Limb (tissue), 2 donors: ENCODE measurements around the gene CNFN.
"Not testable (repeated sequence)": the region's sequence is repeated elsewhere in the genome, so short reads cannot be mapped to it uniquely, and the experiment has no call there.

Source experiments
- DNase-seq, 2 donors: peaks; one replicate each; pipeline ENCODE4 v3.0.0-alpha.2; 2016; ENCODE audit errors: extremely low spot score in 2 of 2

The CNFN gene

GRCh38 chr19:42351079-42351735 lies 38.9 kb downstream of the CNFN start:
- no peak for DNase-seq

GRCh38 chr19:42350417-42350816 lies 39.7 kb downstream of the CNFN start:
- DNase-seq = no peak

DNA sequence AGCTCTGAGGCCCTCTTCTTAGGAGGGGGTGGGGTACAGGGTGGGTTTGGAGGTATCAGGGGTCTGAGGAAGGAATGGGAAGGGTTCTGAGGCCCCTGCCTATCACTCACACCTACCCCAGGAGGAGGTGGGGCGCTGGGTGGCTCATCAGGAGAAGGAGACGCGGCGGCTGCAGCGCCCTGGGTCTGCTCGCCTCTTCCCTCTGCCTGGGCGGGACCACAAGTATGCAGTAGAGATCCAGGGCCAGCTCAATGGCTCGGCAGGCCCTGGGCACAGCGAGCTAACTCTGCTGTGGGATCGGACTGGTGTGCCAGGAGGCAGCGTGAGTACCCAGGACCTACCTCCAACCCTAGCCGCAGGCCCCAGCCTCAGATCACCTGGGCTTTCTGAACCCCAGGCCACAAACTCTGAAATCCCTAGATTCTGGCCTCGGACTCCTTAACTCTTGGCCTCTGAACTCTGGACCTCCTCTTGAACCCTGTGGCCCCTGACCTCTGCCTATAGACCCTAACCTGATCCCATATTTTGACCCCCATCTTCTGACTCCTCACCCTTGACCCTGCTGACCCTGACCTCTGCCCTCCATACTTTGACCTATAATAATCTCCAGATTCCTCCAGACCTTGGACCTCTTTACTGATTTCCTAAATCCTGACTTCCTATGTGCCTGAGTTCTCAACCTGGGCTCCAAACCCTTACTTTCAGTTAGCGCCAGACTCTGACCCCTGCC lies 40.6 kb downstream of the CNFN start:
- DNase-seq = no peak

GRCh38 chr19:42348211-42348610 lies 41.9 kb downstream of the CNFN start:
- no peak for DNase-seq

GRCh38 chr19:42345191-42345812 lies 44.8 kb downstream of the CNFN start:
- DNase-seq = no peak

- no peak for DNase-seq
Observed at GRCh38 chr19:42344336-42344893, 45.7 kb downstream of the CNFN start.

DNA sequence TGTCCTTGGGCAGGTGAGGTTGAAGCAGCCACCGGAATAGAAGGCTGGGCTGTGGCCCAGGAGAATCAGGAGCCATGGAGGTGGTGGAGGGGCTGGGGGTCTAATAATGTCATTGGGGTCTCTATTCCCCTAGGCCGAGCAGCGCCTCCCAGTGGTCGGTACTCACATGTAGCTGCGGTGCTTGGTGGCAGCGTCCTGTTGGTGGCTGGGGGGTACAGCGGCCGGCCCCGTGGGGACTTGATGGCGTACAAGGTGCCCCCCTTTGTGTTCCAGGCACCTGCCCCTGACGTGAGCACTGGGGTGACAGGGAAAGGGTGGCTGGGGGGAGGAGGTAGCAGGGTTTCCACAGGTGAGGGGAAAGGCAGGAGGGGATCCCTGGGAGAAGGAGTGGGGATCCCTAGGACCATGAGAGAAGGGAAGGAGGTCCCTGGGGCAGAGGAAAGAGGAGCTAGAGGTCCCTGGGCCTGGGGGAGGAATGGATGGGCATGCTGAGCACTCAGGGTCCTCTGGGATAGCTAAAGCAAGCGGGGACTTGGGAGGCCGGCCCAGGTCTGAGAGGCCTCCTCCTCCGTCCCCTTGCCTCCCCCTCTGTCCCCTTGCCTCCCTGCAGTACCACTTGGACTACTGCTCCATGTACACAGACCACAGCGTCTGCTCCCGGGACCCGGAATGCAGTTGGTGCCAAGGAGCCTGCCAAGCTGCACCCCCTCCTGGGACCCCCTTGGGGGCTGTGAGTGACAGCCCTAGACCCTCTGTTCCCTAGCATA lies 46.6 kb downstream of the CNFN start:
- no peak for DNase-seq

DNA sequence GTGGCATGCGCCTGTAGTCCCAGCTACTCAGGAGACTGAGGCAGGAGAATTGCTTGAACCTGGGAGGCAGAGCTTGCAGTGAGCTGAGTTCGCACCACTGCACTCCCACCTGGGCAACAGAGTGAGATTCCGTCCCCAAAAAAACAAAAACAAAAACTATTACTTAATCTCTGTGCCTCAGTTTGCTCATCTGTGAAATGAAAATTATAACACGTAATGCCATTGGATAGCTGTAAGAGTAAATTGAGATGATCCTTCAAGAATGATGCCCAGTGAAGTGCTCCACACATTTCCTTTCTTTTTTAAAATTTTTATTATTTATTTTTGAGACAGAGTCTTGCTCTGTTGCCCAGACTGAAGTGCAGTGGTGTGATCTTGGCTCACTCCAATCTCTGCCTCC lies 50.2 kb downstream of the CNFN start:
- DNase-seq = not testable (repeated sequence)

DNA sequence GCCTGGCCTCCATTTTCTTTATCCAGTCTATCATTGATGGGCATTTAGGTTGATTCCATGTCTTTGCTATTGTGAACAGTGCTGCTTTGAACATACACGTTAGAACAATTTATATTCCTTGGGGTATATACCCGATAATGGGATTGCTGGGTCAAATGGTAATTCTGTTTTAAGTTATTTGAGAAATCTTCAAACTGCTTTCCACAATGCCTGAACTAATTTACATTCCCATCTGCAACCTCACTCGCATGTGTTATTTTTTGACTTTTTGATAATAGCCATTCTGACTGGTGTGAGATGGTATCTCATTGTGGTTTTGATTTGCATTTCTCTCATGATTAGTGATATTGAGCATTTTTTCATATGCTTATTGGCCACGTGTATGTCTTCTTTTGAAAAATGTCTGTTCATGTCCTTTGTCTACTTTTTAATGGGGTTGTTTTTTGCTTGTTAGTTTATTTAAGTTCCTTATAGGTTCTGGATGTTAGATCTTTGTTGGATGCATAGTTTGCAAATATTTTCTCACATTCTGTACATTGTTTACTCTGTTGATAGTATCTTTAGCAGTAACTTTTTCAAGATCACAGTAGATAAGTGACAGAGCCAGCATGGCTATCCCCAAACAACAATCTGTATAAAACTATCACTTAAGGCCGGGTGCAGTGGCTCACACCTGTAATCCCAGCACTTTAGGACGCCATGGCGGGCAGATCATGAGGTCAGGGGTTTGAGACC lies 50.8 kb downstream of the CNFN start:
- DNase-seq = not testable (repeated sequence)
